HUES64 (cell line): Measurements from ENCODE around the gene KLHL11.
A peak's percentile ranks its signal among the peaks of the same experiment; 100 is the strongest.

Experiments used
- H3K27ac ChIP-seq: 2 replicates; pipeline ENCODE4 v1.7.0; 2013; ENCODE audit warnings: low read depth, low read length, inconsistent platforms
- H3K27me3 ChIP-seq: 2 replicates; pipeline ENCODE4 v1.6.1; 2013; ENCODE audit warnings: mild to moderate bottlenecking, low read length; ENCODE audit not compliant: insufficient read depth
- H3K36me3 ChIP-seq: 2 replicates; pipeline ENCODE4 v1.6.1; 2013; ENCODE audit warnings: mild to moderate bottlenecking, low read length; ENCODE audit not compliant: insufficient read depth
- H3K4me1 ChIP-seq: 2 replicates; pipeline ENCODE4 v1.6.1; 2013; ENCODE audit warnings: mild to moderate bottlenecking, low read length, moderate library complexity; ENCODE audit not compliant: insufficient read depth
- H3K4me3 ChIP-seq: 2 replicates; pipeline ENCODE4 v1.5.1; 2013; ENCODE audit warnings: mild to moderate bottlenecking, low read length, moderate library complexity
- H3K9ac ChIP-seq: 2 replicates; pipeline ENCODE4 v1.6.1; 2013; ENCODE audit warnings: mild to moderate bottlenecking, low read depth, low read length
- H3K9me3 ChIP-seq: 2 replicates; pipeline ENCODE4 v1.6.1; 2013; ENCODE audit warnings: low read depth, low read length; ENCODE audit not compliant: insufficient read depth
- WGBS: fragments of 150-250, 120-280 bp; methylation state at CpG from one replicate; pipeline ENCODE4 v1.1.7; 2013; ENCODE audit warnings: missing lambda C conversion rate; 5-methylcytosine and 5-hydroxymethylcytosine counted together

Gene KLHL11

GRCh38 chr17:41810659-41811548 lies 54.3 kb downstream of the KLHL11 start:
- Histone ChIP-seq H3K4me3 (peak overlapping the region; percentile 81), H3K4me1 (peaks cover 11% of the 10 kb centered on the region), H3K27me3 (peaks cover 9% of the 10 kb centered on the region; the same call in 1 of the 2 replicates), H3K27ac (no peak overlapping the region), H3K9me3 (no peaks in the 10 kb centered on the region), H3K9ac (peak overlapping the region; percentile 78), H3K36me3 (peaks cover 23% of the 10 kb centered on the region)
- 20% methylated on average over 58 of the region's 58 CpGs for WGBS

- Histone ChIP-seq H3K9ac (no peak overlapping the region), H3K27me3 (peaks cover 9% of the 10 kb centered on the region; the same call in 1 of the 2 replicates), H3K9me3 (no peaks in the 10 kb centered on the region), H3K36me3 (peaks cover 25% of the 10 kb centered on the region), H3K27ac (no peak overlapping the region), H3K4me3 (no peak overlapping the region), H3K4me1 (no peaks in the 10 kb centered on the region; the same call in 1 of the 2 replicates)
- WGBS = 94% methylated on average over 8 of the region's 8 CpGs
Observed at GRCh38 chr17:41806685-41807445, 58.4 kb downstream of the KLHL11 start.
